GM19455 (cell line): Measurements from ENCODE around the gene DDX1.
"Not testable (repeated sequence)": the region's sequence is repeated elsewhere in the genome, so short reads cannot be mapped to it uniquely, and the experiment has no call there.

ENCODE experiments used
- ATAC-seq: cut with Tn5 transposase; IDR thresholded peaks from one replicate; pipeline ENCODE4 v1.9.1; 2021; ENCODE audit not compliant: unreplicated experiment

Gene DDX1

GRCh38 chr2:15591692-15592463, at the start of gene DDX1:
Gene DDX1, plus strand, starts transcription at chr2:15591868. Its CDS starts 66 bp downstream, at chr2:15591934.
- peak; percentile 96 for ATAC-seq

GRCh38 chr2:15542269-15542668, 49.4 kb upstream of the DDX1 start:
- ATAC-seq: not testable (repeated sequence)

DNA sequence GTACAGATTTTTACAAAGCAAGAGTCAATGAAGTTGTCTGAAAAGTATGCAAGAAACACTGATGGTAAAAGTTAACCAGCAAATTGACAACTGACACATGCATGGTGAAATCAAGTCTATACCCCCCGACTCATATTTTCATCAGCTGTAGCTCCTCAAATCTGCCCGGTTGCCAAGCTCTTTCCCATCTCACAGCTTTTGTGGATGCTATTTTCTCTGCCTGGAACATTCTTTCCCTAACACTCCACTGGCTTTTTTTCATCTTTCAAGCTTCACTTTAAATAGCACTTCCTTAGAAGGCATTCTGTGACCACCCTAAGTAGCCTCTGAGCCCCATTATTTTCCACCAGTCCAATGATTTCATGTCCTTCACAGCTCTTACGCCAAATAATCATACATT, 48.6 kb upstream of the DDX1 start:
- no peak for ATAC-seq

DNA sequence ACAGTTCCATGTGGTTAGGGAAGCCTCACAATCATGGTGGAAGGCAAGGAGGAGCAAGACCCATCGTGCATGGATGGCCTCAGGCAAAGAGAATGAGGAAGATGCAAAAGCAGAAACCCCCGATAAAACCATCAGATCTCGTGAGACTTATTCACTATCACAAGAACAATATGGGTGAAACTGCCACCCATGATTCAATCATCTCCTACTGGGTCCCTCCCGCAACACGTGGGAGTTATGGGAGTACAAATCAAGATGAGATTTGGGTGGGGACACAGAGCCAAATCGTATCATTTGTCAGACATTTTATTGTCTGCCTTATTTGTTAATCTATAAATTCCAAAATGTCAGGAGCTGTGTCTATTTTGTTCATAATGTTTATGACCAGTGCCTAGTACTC, 48.1 kb upstream of the DDX1 start:
- no peak for ATAC-seq

GRCh38 chr2:15544227-15544626, 47.4 kb upstream of the DDX1 start:
- no peak for ATAC-seq

GRCh38 chr2:15546297-15547098, 45.2 kb upstream of the DDX1 start:
- ATAC-seq: no peak

DNA sequence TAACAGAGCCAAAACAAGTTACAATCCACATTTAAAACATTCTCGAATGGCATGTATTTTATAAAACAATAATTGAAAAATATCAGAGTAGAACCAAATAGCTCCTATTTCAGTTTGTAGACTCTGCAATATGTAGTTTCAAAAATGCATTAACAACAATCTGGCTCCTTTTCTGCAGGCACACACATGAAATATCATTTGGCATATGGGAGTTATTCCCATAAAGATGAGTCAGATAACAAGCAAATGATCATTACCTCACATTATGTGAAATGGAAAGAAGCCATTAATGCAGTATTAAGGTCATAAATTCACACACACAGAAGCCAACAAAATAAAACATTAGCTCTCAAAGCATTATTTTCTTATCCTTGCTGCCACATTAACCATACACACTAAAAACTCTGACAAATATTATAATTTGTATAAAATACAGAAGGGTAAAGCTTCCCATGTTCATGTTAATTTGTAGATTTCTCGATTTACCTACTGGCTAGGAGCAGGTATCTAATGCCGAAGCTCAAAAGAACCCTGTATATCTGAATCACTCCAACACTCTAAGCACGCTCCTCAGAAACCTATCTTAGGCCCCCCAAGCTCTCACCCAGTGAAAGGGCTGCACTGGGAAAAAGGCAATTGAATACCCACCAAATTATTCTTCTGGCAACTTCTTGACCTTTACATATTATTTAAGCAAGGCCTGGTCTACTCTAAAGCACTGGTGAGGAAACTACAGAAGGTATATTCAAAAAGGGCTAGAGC, 44.4 kb upstream of the DDX1 start:
- ATAC-seq: no peak

DNA sequence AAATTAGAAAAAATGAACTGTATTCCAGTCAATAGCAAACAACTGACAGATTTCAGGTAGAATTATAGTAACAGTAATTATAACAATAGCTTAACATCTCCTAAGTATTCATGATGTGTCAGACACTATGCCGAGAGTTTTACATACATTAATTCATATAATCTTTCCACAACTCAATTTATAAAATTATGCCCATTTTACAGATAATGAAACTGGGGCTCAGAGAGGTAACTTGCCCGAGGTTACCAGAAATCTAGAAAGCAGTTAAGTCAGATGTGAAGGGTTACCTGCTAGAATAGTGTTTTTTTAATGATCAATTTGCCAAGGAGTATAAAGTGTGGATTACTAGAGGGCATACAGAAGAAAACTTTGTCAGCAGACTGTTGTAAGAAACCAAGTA, 42.7 kb upstream of the DDX1 start:
- ATAC-seq: no peak

GRCh38 chr2:15553519-15553918, 38.1 kb upstream of the DDX1 start:
- ATAC-seq: no peak

DNA sequence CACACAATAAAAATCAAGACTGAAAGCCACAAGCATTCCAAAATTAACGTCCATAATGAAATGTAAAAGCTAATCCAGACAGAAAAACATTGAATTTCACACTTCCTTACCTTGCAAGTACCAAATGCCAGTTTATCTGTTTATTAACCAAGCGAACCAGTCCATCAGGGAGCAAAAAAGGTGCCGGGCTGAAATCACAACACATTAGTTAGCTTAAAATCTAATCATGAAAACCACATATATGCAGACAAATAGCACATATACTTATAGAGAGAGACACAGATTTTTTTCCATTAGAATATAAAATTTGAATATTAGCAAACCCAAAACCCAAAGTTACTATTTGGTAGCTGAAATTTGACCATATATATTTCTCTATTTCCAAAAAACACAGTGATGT, 37.7 kb upstream of the DDX1 start:
- ATAC-seq: no peak

GRCh38 chr2:15554525-15555218, 37.0 kb upstream of the DDX1 start:
- ATAC-seq: no peak

DNA sequence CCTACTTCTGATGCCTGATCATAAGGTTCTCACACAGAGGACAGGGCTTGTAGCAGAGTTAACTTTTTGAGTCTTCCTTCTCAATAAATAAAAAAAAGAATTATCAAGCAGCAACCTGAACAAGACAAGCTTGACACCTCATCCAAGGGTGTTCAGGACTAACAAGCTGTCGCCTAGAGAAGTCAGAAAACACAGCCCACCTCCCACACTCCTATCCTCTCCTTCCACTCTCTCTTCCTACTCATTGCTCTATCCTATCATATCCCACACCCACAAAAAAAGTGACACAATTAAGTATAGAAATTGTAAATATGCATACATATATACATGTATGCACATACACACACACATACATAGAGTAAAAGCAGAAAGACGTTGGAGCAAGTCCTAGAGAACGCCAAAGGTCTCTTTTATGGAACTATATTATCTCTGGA, 35.9 kb upstream of the DDX1 start:
- no peak for ATAC-seq

DNA sequence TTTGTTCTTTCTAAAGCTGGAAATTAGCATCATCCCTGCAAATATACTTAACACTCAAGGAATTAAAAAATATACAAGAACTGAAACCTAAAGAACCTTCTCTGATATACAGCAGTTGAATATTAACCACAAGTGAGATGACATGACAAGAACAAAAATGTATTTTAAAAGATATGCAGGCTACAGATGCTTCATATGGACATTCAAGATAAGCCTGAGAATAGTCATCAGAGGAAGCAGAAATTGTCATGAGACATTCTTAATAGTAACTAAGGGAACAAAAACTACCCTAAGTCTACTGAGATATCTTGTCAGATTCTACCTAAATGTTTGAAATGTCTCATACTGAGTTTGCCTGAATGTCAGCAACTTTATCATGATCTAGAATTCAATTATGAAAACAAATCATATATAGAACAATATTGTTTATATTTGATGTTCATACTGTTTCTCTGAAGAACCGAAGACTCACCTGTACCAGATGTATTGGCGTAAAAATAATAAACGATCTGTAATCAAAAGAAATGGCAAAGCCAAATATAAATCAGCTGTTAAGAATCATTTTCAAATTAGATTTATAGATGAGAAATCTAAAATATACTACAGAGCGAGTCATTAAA, 35.2 kb upstream of the DDX1 start:
- ATAC-seq: no peak

GRCh38 chr2:15557887-15558311, 33.8 kb upstream of the DDX1 start:
- ATAC-seq: no peak

DNA sequence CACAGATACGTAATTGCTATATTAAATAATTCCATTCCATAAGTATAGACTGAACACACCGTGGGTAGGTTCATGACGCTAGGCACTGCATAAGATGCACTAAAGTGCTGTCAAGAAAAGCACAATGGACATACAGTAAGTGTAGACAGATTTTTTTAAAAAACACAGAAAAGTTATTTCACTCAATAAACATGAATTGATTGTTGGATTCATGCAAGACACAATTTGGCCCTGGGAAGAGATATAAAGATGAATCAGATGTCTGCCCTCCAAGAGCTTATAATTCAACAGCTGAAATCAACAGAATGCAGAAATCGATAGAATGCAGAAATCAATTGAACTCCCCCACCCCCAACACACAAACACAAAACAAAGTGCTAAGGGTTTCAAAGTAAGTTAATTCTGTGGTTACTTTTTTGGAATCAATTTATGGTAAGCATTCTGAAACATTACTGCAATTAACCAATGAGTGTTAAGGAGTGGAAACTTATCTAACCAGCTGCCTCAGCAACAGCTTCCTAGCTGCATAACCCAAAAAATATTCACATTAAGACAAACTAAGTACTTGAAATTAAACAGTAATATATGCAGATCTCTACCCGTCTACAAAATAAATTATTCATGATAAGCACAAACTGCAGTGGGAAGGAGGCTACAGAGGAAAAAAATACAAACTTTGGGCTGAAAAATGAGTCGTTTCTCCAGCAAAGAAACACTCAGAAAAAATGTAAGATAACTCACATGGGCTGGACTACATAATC, 32.1 kb upstream of the DDX1 start:
- no peak for ATAC-seq

GRCh38 chr2:15560140-15560987, 31.3 kb upstream of the DDX1 start:
- ATAC-seq: peak; percentile 29

DNA sequence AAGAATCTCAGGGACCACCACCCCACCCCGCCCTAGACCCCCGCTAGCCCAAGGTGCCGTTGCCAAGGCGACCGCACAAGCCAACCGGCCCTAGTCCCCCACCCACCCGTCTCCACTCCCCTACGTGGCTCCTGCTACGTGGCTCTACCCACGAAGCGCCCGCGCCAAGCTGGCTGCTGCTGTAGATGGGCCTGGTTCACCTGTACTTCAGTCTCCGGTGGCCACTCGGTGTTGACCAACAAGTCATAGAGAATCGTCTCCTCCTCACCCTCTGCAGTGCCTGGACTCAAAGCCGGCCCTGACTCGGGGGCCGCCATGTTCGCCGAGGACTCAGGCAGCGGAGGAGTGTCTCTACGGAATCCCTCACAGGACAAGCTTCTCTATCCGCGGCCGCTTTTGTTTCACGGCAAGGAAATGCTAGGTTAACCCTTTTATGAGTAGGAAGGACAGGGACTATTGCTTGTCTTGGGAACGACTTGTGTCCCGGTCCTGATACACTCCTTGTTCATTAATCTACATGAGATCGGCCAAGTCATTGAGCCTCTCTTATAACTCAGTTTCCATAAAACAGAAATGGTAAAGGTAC, 30.6 kb upstream of the DDX1 start, which contains the start of gene NBAS:
NBAS (minus strand) TSS at position 347 of the 586 bp plus-strand sequence; CDS start at position 317, 30 bp downstream.
- peak; percentile 88 for ATAC-seq
